Measurements from ENCODE around the gene SPSB2.
A peak's percentile ranks its signal among the peaks of the same experiment; 100 is the strongest.
"Not testable (repeated sequence)": the region's sequence is repeated elsewhere in the genome, so short reads cannot be mapped to it uniquely, and the experiment has no call there.

The SPSB2 gene

GRCh38 chr12:6868211-6869048 lies 4.7 kb downstream of the SPSB2 start:
- peaks cover 3% of the 10 kb centered on the region for H3K36me3 Mint-ChIP-seq
- no peaks in the 10 kb centered on the region for H3K27me3 Mint-ChIP-seq
- peaks cover 52% of the 10 kb centered on the region for H3K4me1 Mint-ChIP-seq (ENCODE audit: low read depth)

DNA sequence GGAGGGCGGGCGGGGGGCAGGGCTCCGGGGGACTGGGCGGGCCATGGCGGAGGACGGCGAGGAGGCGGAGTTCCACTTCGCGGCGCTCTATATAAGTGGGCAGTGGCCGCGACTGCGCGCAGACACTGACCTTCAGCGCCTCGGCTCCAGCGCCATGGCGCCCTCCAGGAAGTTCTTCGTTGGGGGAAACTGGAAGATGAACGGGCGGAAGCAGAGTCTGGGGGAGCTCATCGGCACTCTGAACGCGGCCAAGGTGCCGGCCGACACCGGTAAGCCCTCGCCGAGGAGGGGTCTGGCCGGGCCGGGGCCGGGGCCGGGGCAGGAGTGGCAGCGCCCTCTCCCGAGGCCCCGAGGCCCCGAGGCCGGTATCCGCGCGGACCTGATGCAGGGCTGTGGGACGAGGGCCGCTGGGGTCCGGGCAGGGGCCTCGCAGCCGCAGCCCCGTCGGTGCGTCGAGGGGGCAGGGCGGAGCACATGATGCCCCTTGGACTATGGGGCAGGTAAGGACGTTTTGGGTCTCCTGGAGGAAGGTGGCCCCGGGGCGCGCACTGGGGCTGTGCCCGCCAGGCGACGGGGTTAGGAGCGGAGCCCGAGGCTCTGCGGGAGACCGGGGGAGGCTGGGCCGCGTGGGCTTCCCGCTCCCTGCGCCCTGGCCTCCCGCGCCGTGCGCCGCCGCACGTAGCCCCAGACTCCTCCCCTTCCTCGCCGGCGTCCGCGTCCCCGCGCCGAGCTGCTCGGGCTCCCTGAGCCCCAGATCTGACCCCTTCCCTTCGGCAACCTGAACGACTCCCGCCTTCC lies 5.5 kb downstream of the SPSB2 start, which contains the start of gene TPI1:
TSS of gene TPI1 (plus strand) at position 119 of the 798 bp plus-strand sequence. CDS start at position 155, 36 bp downstream.
- Mint-ChIP-seq H3K4me3 (peak within 1 kb of the TSS; percentile 94), H3K36me3 (peaks cover 3% of the 10 kb centered on the region), H3K27ac (peak within 1 kb of the TSS; percentile 95), H3K4me1 (ENCODE audit: low read depth) (peaks cover 52% of the 10 kb centered on the region), H3K27me3 (no peaks in the 10 kb centered on the region), H3K9me3 (ENCODE audit: low read depth) (no peaks in the 10 kb centered on the region)

More at GRCh38 chr12:6868211-6869048, 4.7 kb downstream of the SPSB2 start:
- Mint-ChIP-seq H3K4me3 (peak overlapping the region; percentile 93), H3K27ac (peak overlapping the region; percentile 84), H3K9me3 (ENCODE audit: low read depth) (no peaks in the 10 kb centered on the region)

- peaks cover 48% of the 10 kb centered on the region for H3K4me1 Mint-ChIP-seq (ENCODE audit: low read depth)
- H3K27ac Mint-ChIP-seq = peak overlapping the region; percentile 77
- H3K27me3 Mint-ChIP-seq = no peaks in the 10 kb centered on the region
These were observed 6.1 kb downstream of the SPSB2 start for GRCh38 chr12:6866920-6867412.

GRCh38 chr12:6866163-6866919 lies 6.8 kb downstream of the SPSB2 start:
- H3K27me3 Mint-ChIP-seq = no peaks in the 10 kb centered on the region
- H3K4me3 Mint-ChIP-seq = peak overlapping the region; percentile 94
- H3K27ac Mint-ChIP-seq = no peak overlapping the region
- no peaks in the 10 kb centered on the region for H3K9me3 Mint-ChIP-seq (ENCODE audit: low read depth)
- peaks cover 3% of the 10 kb centered on the region for H3K36me3 Mint-ChIP-seq
- H3K4me1 Mint-ChIP-seq (ENCODE audit: low read depth) = peaks cover 43% of the 10 kb centered on the region

More at GRCh38 chr12:6866920-6867412, 6.1 kb downstream of the SPSB2 start:
- H3K36me3 Mint-ChIP-seq = peaks cover 3% of the 10 kb centered on the region
- no peaks in the 10 kb centered on the region for H3K9me3 Mint-ChIP-seq (ENCODE audit: low read depth)
- H3K4me3 Mint-ChIP-seq = peak overlapping the region; percentile 94

DNA sequence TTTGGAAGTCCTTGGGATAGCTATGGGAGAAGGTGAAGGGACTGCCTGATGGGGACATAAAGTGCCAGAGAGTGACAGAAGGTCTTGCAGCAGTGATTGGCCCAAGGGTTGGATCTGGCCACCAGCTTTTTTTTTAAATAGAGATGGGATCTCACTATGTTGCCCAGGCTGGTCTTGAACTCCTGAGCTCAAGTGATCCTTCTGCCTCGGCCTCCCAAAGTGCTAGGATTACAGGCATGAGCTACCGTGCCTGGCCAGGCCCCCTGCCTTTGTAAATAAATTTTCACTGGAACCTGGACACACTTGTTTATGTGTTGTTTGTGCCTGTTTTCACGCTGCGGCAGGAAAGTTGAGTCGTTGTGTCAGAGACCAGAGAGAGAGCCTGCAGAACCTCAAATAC lies 7.8 kb downstream of the SPSB2 start:
- not testable (repeated sequence) for H3K4me3 Mint-ChIP-seq; H3K27me3 Mint-ChIP-seq; H3K9me3 Mint-ChIP-seq (ENCODE audit: low read depth); H3K36me3 Mint-ChIP-seq
- H3K27ac Mint-ChIP-seq = peak overlapping the region; percentile 34
- peaks cover 33% of the 10 kb centered on the region for H3K4me1 Mint-ChIP-seq (ENCODE audit: low read depth)

GRCh38 chr12:6863586-6864321 lies 9.3 kb downstream of the SPSB2 start:
- no peak overlapping the region for H3K27ac Mint-ChIP-seq
- peaks cover 6% of the 10 kb centered on the region for H3K36me3 Mint-ChIP-seq
- H3K4me1 Mint-ChIP-seq (ENCODE audit: low read depth) = peaks cover 19% of the 10 kb centered on the region
- H3K27me3 Mint-ChIP-seq = no peaks in the 10 kb centered on the region
- no peak overlapping the region for H3K4me3 Mint-ChIP-seq
- H3K9me3 Mint-ChIP-seq (ENCODE audit: low read depth) = no peaks in the 10 kb centered on the region

DNA sequence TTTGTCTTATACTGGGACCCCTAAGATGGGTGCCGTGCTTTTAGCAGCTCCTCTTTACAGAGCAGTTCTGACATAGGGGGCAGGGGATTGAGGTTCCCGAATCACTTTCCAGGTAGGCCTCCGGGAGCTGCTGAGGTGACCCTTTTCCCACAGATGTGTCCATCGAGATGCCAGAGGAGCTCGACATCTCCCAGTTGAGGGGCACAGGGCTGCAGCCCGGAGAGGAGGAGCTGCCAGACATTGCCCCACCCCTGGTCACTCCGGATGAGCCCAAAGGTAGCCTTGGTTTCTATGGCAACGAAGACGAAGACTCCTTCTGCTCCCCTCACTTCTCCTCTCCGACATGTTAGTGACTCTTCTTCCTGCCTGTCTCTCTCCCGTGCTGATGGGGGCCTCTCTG lies 10.1 kb downstream of the SPSB2 start:
- Mint-ChIP-seq H3K9me3 (ENCODE audit: low read depth) (no peaks in the 10 kb centered on the region), H3K27ac (no peak overlapping the region), H3K4me1 (ENCODE audit: low read depth) (peaks cover 15% of the 10 kb centered on the region), H3K36me3 (peaks cover 6% of the 10 kb centered on the region), H3K4me3 (no peak overlapping the region), H3K27me3 (no peaks in the 10 kb centered on the region)

GRCh38 chr12:6861391-6861790 lies 11.7 kb downstream of the SPSB2 start:
- H3K36me3 Mint-ChIP-seq = peaks cover 6% of the 10 kb centered on the region

GRCh38 chr12:6860942-6861341 lies 12.2 kb downstream of the SPSB2 start:
- Mint-ChIP-seq H3K9me3 (ENCODE audit: low read depth) (no peaks in the 10 kb centered on the region), H3K27me3 (no peaks in the 10 kb centered on the region), H3K4me1 (ENCODE audit: low read depth) (peaks cover 5% of the 10 kb centered on the region), H3K36me3 (peaks cover 6% of the 10 kb centered on the region), H3K27ac (no peak overlapping the region), H3K4me3 (no peak overlapping the region)

More at GRCh38 chr12:6861391-6861790, 11.7 kb downstream of the SPSB2 start:
- H3K4me3 Mint-ChIP-seq = no peak overlapping the region
- H3K4me1 Mint-ChIP-seq (ENCODE audit: low read depth) = peaks cover 8% of the 10 kb centered on the region
- H3K27me3 Mint-ChIP-seq = no peaks in the 10 kb centered on the region
- no peaks in the 10 kb centered on the region for H3K9me3 Mint-ChIP-seq (ENCODE audit: low read depth)
- no peak overlapping the region for H3K27ac Mint-ChIP-seq

DNA sequence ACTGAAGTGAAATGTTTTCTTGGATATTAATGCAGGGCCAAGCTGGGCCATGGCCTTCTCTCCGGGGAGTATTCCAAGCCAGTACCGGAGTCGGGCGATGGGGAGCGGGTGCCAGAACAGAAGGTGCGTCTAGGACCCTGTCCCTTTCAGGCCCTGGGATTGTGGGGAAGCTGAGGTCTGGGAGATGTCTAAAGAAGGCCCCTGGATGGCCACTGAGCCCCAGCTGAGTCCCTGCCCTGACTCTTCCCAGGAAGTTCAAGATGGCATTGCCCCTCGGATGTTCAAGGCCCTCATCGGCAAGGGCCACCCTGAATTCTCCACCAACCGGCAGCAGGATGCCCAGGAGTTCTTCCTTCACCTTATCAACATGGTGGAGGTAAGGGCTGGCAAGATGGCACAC lies 13.0 kb downstream of the SPSB2 start:
- Mint-ChIP-seq H3K4me1 (ENCODE audit: low read depth) (no peaks in the 10 kb centered on the region), H3K36me3 (peaks cover 6% of the 10 kb centered on the region), H3K9me3 (ENCODE audit: low read depth) (no peaks in the 10 kb centered on the region), H3K27ac (no peak overlapping the region), H3K4me3 (no peak overlapping the region), H3K27me3 (no peaks in the 10 kb centered on the region)

DNA sequence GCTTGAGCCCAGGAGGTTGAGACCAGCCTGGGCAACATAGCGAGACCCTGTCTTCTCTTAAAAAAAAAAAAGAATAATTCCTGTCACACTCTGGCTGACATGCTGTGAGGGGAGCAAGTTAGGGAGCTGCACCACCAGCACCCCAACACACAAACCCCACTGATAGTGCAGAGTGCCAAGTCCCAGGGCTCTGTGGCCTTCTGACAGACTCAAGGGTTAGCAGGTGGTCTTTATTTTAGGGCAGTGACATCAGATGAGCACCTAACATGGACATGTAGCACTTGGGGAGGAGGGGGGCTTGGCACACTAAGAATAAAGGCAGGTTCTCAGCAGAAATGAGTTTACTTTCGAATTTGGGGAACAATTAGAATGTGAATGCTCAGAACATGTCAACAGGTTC lies 14.3 kb downstream of the SPSB2 start:
- Mint-ChIP-seq H3K4me1 (ENCODE audit: low read depth) (peaks cover 5% of the 10 kb centered on the region), H3K36me3 (peaks cover 6% of the 10 kb centered on the region), H3K27ac (no peak overlapping the region), H3K4me3 (no peak overlapping the region), H3K9me3 (ENCODE audit: low read depth) (no peaks in the 10 kb centered on the region), H3K27me3 (no peaks in the 10 kb centered on the region)

GRCh38 chr12:6855322-6855721 lies 17.8 kb downstream of the SPSB2 start:
- Mint-ChIP-seq H3K27me3 (no peaks in the 10 kb centered on the region), H3K9me3 (ENCODE audit: low read depth) (no peaks in the 10 kb centered on the region), H3K4me1 (ENCODE audit: low read depth) (peaks cover 16% of the 10 kb centered on the region), H3K4me3 (no peak overlapping the region), H3K36me3 (peaks cover under 1% of the 10 kb centered on the region), H3K27ac (peak overlapping the region; percentile 46)

GRCh38 chr12:6854036-6854435 lies 19.1 kb downstream of the SPSB2 start:
- Mint-ChIP-seq H3K27me3 (no peaks in the 10 kb centered on the region), H3K36me3 (no peaks in the 10 kb centered on the region), H3K27ac (peak overlapping the region; percentile 100), H3K4me3 (peak overlapping the region; percentile 99), H3K4me1 (ENCODE audit: low read depth) (peaks cover 16% of the 10 kb centered on the region), H3K9me3 (ENCODE audit: low read depth) (no peaks in the 10 kb centered on the region)

DNA sequence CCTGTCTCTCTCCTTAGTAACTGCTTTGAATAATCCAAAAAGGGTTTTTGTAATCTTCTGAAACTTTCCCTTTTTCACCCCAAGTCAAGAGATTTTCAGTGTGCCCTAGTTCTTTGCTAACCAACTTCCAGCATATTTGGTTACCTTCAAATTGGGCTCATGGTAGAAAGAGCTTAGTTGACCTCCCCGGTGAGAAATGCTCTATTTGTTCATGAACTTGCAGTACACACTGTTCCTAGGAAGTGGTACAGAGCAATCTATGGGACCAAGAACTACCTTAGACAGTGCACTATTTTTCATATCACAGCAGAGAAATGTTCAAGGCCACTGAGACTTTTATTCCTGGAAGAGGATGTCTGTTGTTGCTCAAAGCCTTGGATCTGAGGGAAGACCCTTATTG lies 19.5 kb downstream of the SPSB2 start:
- Mint-ChIP-seq H3K4me3 (peak overlapping the region; percentile 99), H3K27me3 (no peaks in the 10 kb centered on the region), H3K9me3 (ENCODE audit: low read depth) (no peaks in the 10 kb centered on the region), H3K36me3 (no peaks in the 10 kb centered on the region), H3K27ac (peak overlapping the region; percentile 100), H3K4me1 (ENCODE audit: low read depth) (peaks cover 16% of the 10 kb centered on the region)
